Measurements from ENCODE around the gene ATP8A2. TPM values are rescaled to one million over a fixed set of nuclear protein-coding genes. Genes with fewer than 3 reads are reported as not detected.

The ATP8A2 gene
- polyA plus RNA-seq, 3 donors, result 0.10 to 0.14 (median 0.11) TPM

- 79 to 84% (median 79%) methylated on average over 8 of the region's 8 CpGs for WGBS, 3 donors
These were observed 516.3 kb downstream of the ATP8A2 start for GRCh38 chr13:25887962-25888655.

GRCh38 chr13:25890671-25891212 is 519.0 kb downstream of the ATP8A2 start:
- 33 to 43% (median 40%) methylated on average over 4 of the region's 4 CpGs for WGBS, 3 donors
- no peak overlapping the region for H3K27ac ChIP-seq (ENCODE audit: low read depth, low read length)

More at GRCh38 chr13:25887962-25888655, 516.3 kb downstream of the ATP8A2 start:
- no peak overlapping the region for H3K27ac ChIP-seq (ENCODE audit: low read depth, low read length)

GRCh38 chr13:25898991-25899390 is 527.2 kb downstream of the ATP8A2 start:
- no peak overlapping the region for H3K27ac ChIP-seq (ENCODE audit: low read depth, low read length)
- 89 to 95% (median 93%) methylated on average over 7 of the region's 7 CpGs for WGBS, 3 donors

DNA sequence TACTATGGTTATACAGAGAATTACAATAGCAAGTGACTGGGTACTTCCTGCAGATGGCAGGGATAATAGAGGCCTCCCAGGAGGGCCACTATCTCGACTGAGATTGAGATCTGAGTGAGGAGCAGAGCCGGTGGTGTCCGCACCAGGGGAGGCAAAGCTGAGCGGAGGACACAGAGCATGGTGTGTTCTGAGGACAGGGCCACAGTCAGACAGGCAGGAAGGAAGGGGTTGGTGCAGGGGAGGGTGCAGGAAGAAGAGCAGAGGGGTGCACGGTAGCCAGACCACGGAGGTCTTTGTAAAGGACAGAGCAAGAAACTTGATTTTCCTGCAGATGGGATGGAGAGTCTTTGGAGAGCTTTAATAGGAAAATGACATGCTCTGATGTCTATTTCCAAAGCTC is 527.7 kb downstream of the ATP8A2 start:
- 70 to 87% (median 78%) methylated on average over 6 of the region's 6 CpGs for WGBS, 3 donors
- no peak overlapping the region for H3K27ac ChIP-seq (ENCODE audit: low read depth, low read length)

GRCh38 chr13:25899952-25900351 is 528.2 kb downstream of the ATP8A2 start:
- no peak overlapping the region for H3K27ac ChIP-seq (ENCODE audit: low read depth, low read length)
- WGBS, 3 donors, result 71 to 89% (median 76%) methylated on average over 1 of the region's 1 CpG

DNA sequence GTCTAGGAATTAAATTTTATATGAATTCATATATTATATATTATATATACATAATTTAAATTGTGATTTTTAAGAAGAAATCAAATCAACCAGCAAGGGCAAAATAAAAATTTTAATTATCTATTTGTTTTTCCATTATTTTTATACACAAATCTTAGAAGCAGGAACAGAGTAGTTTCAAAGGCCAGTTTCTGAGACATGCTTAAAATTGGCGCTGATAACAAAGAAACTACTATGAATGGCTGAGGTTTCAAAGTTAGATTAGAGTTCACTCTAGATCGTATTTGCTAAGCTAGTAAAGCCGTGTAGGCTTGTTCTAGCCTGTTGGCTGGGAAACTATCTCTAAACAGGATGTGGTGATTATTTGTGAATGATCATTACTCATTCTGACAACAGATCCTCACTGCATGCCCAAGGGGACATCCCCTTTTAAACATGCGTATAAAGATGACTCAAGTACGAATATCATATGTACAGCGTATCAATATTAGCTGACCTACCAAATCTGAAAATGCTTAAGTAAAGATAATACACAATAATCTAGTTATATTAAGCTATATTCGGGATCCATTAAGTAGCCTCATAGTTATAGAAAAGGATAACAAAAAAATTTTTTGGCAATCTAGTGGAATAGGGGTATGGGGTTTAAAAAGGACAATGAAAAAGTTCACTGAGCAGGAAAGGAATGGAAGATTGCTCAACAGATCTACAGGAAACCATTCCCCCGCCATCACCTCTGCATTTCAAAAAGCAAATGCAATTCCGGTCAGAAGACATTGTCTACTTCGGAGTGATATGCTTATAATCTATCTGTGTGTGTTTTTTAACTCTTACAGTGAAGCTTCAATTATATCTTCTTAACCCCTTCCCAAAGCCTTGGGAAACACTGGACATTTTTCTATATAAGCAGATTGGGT is 529.9 kb downstream of the ATP8A2 start:
- no peak overlapping the region for H3K27ac ChIP-seq (ENCODE audit: low read depth, low read length)
- 47 to 53% (median 49%) methylated on average over 10 of the region's 10 CpGs for WGBS, 3 donors

- no peak overlapping the region for H3K27ac ChIP-seq (ENCODE audit: low read depth, low read length)
- 72 to 83% (median 75%) methylated on average over 6 of the region's 6 CpGs for WGBS, 3 donors
These were observed 530.7 kb downstream of the ATP8A2 start for GRCh38 chr13:25902455-25902854.

DNA sequence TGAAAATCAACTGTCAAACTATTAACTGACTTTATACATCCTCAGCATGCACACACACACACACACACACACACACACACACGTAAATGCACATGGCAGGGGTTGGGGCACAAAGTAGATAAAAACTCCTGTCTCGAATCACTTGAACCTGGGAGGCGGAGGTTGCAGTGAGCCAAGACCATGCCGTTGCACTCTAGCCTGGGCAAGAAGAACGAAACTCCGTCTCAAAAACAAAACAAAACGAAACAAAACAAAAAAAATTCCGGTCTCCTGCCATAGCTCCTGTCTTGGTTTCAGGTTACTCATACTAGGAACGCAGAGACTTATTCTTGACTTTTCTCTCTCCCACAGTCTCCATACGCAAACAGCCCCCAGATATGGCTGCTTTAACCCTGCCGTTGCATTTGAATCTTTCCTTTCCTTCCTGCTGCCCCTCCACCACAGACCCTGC is 531.1 kb downstream of the ATP8A2 start:
- WGBS, 3 donors, result 76 to 79% (median 78%) methylated on average over 11 of the region's 11 CpGs
- H3K27ac ChIP-seq (ENCODE audit: low read depth, low read length), result no peak overlapping the region

GRCh38 chr13:25904830-25905229 is 533.1 kb downstream of the ATP8A2 start:
- H3K27ac ChIP-seq (ENCODE audit: low read depth, low read length), result no peak overlapping the region
- 92 to 93% (median 92%) methylated on average over 10 of the region's 10 CpGs for WGBS, 3 donors

DNA sequence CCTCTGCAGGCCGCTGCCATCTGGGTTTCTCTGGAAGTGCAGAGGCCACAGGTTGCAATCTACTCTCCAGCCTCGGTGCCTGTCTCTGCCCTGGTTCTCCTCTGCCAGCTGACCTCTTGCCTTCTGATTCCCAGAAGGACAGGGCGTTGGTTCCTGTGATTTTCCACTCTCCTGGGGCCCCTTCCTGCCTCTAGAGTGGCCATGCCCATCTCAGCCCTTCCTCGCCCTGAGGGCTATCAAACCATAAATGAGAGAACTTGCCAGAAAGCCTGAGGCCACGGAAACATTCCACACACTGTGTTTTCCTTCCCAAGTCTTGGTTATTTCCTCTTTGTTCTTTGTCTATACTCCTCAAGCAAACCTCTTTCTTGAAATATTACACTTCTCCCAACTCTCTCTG is 533.8 kb downstream of the ATP8A2 start:
- WGBS, 3 donors, result 59 to 65% (median 62%) methylated on average over 5 of the region's 5 CpGs
- H3K27ac ChIP-seq (ENCODE audit: low read depth, low read length), result no peak overlapping the region

DNA sequence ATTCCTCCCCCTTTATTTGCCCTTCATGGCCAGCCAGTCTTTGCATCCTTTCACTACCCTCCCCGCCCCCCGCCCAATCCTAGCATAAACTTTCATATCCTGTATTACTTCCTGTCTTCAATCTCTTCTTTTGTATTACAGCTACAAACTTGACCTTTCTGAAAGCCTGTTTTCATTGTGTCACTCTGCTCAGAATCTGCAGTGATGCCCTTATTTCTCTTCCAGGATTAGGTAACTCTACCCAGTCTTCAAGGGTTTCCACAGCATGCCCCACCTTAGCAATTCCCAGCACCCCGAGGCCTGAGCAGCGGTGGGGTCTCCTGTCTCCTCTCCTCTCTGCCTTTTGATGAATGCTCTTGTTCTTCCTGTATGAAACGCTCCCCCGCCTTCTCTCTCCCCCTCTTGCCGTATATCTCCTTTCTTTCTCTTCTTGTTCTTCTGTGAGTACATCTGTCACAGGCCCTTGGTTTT is 534.5 kb downstream of the ATP8A2 start:
- no peak overlapping the region for H3K27ac ChIP-seq (ENCODE audit: low read depth, low read length)
- WGBS, 3 donors, result 41 to 62% (median 52%) methylated on average over 7 of the region's 7 CpGs

DNA sequence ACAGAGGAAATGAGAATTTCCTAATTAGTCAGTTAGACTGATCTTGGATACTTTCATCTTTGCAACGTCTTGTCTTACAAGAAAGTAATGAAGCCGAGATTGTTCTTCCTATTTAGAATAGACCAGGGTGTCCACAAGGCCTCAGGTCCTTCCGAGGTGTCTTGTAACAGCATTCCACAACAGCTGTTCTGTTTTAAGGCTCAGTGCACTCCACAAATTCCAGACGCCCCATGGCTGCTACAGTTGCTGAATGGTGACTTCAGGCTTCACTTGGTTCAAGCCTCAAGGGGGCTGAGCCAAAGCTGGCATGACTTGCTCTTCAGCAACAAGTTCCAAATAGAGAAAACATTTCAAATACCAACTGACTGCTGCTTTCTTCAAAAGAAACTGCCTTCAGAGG is 536.6 kb downstream of the ATP8A2 start:
- 72 to 76% (median 73%) methylated on average over 4 of the region's 4 CpGs for WGBS, 3 donors
- no peak overlapping the region for H3K27ac ChIP-seq (ENCODE audit: low read depth, low read length)

DNA sequence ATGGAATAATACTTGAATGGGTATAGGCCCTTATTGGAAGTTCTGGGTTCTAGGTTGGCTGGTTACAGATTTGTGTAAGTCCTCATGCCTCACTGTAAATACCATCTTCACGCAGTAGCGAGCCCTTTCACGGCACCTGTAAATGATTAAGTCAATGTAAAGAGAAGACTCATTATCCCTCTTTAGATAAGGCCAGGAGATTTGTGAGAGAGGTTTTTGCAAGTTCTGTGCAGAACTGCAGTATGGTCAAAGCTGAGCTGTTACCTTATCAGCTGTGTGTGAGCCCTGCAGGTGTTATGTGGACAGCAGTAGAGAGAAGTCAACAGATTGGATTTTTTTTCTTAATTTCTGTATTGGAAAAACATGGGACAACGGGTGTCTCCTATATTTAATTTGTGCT is 538.5 kb downstream of the ATP8A2 start:
- WGBS, 3 donors, result 47 to 88% (median 84%) methylated on average over 4 of the region's 4 CpGs
- H3K27ac ChIP-seq (ENCODE audit: low read depth, low read length), result no peak overlapping the region

DNA sequence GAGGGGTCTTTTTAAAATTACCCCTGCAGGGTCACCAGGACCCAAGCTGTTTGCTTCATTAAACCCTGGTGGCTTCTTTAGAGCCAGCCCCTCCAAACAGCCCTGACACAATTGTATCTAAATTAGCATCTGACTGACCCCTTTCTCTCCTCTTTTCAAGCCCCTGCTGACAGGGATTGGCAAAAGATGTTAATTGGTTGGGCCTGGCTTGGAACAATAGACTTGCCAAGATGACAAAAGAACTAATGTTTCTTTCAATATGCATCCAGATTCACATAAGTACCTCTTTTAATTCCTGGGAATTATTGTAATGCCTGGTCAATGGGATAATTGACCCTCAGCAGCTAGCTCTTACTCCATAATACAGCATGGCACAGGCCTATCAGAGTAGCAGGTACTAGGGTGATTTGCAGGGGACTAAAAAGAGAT is 539.2 kb downstream of the ATP8A2 start:
- no peak overlapping the region for H3K27ac ChIP-seq (ENCODE audit: low read depth, low read length)

DNA sequence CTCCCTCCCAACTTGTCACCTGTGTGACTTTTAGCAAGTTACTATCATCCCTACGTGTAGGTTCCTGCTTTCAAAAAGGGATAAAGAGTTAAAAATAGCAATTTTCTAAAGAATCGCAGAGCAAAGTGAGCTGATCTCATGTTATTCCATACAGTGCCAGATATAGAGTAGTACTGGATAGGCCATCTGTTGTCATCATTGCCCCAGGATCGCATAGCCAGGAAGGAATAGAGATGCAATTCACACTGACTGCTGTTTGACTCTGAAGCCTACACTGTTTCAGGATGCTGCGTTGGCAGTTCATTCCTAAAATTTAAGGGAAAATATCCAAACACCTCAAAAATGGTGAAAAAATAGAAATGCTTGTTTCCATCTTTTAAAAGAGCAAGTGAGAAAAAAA is 541.2 kb downstream of the ATP8A2 start:
- WGBS, 3 donors, result 86 to 87% (median 86%) methylated on average over 4 of the region's 4 CpGs

DNA sequence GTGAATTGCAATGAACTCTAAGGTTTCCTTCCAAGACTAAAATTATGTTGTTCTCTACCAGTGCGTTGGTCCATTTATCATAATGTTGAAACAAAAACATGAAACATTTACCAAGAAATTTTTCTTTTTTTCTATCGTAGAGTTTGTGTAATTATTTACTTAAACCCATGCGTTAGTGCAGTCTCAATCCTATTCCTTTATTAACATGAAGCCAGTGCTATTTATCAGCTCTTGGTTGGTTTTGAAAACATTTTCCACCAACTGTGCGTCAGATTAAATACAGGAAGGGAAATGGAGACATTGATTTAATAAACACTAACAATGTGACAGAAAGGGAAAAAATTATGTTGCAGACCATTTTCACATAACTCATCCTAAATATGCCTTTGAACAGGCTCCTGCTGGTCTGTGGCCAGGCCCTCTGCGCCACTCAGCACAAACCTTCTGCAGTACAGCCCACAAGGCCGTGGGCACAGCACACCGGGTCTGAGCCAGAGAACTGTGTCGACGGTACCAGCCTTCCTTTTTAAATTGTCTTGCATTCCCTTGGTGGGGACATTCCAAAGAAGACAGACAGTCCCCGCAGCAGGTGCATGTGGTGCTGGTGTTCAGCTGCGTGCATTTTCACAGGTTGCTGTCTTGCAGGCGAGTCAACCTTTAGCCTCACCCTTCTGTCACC is 544.2 kb downstream of the ATP8A2 start:
- 59 to 82% (median 76%) methylated on average over 12 of the region's 12 CpGs for WGBS, 3 donors
- no peak overlapping the region for H3K27ac ChIP-seq (ENCODE audit: low read depth, low read length)

More for the DNA sequence above, 541.2 kb downstream of the ATP8A2 start:
- no peak overlapping the region for H3K27ac ChIP-seq (ENCODE audit: low read depth, low read length)

- no peak overlapping the region for H3K27ac ChIP-seq (ENCODE audit: low read depth, low read length)
- 65 to 77% (median 70%) methylated on average over 4 of the region's 4 CpGs for WGBS, 3 donors
These were observed 548.5 kb downstream of the ATP8A2 start for GRCh38 chr13:25920277-25920676.

GRCh38 chr13:25920931-25921330 is 549.2 kb downstream of the ATP8A2 start:
- no peak overlapping the region for H3K27ac ChIP-seq (ENCODE audit: low read depth, low read length)
- 84 to 89% (median 85%) methylated on average over 4 of the region's 4 CpGs for WGBS, 3 donors
